Stimulated activated CD4-positive, alpha-beta T cell treated with anti-CD3 and anti-CD28 coated beads, Interleukin-1b, Interleukin-23, amount 100 ng/mL, for 1 hour (primary cell): ENCODE results near the gene SH3TC1.

Experiments used
- DNase-seq, 2 donors: peaks; one replicate each; pipeline ENCODE4 v3.0.0-alpha.2; 2020; ENCODE audit warnings: low read depth in 2 of 2

SH3TC1 gene

DNA sequence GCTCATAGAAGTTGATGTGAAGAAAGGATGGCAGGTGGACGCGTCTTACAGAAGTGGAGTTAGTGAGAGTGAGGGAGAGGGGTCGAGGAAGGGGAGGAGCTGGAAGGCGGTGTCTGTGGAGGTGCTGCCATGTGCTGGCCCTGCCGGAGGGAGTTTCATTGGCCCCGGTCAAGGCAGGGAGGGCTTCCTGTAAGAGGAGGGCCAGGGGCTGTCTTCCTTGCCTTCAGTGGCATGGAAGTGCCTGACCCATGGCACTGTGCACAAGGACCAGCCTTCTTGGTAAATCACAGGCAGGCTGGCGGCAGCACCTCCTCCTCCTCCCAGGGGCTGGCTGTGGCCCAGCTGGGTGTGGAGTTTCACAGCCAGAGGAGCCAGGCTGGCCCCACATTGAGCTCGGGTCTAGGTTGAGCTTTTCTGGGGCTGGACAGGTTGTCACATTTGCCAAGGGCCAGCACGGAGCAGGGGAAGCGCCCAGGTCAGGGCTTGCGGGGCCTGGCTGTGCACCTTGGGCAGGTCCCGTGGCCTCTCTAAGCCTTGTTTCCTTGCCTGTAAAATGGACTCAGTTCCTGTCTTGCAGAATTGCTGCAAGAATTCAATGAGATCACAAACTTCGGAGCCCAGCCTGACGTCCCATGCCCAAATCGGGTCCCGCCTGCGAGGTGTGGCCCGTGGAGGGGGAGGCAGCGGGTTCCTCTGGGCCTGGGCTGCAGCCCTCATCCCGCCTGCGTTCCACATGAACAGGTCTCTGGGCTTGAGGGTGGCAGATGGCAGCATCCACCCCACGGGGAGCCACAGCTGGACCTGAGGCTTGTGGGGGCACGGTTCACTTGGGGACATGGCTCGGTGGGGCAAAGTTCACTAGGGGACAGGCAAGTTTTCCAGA, 77.5 kb downstream of the SH3TC1 start:
- DNase-seq: no peak

DNA sequence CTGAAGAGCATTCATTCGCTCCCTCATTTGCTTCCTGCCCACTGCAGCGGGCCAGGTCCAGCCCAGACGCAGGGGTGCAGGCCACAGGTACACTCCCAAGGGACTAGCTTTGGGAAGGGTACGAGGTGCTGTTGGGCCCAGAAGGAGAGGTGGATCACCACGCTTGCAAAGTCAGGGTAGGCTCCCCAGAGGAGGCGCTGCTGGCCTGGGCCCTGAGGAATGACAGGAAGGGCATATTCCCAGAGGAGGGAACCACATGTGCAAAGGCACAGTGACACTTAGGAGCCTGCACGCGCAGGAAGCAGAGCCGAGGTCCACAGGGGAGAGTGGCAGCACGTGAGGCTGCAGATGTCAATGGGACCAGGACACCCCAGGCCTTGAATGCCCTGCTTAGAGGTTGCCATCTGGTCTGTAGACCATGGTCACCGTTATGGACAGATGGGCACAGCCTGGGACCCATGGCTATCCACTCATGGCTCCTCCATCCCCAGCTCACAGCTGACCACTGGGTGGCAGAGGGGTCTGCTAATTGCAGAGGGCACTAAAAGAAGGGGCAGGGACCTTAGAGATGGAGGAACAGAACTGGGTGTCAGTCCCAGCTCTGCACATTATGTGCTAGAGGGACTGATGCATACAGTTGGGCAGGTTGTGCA, 78.4 kb downstream of the SH3TC1 start:
- DNase-seq: no peak

DNA sequence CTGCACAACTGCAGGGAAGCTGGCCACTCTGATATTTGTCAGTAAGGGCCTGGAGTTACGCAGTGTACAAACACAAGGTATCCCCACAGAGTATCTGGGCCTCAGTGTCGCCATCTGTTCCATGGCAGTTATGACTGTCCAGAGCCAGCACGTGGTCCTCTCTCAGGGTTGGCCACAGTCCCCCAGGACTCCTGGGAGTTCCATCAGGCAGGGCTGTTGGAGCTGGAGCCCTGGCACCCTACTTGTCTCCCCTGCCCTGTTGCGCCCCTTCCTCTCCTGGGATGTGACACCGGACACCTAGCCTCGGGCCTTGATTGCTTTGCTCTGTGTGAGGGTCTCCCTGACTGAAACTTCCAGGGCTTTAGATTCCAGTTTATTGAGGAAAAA, 78.9 kb downstream of the SH3TC1 start:
- no peak for DNase-seq

DNA sequence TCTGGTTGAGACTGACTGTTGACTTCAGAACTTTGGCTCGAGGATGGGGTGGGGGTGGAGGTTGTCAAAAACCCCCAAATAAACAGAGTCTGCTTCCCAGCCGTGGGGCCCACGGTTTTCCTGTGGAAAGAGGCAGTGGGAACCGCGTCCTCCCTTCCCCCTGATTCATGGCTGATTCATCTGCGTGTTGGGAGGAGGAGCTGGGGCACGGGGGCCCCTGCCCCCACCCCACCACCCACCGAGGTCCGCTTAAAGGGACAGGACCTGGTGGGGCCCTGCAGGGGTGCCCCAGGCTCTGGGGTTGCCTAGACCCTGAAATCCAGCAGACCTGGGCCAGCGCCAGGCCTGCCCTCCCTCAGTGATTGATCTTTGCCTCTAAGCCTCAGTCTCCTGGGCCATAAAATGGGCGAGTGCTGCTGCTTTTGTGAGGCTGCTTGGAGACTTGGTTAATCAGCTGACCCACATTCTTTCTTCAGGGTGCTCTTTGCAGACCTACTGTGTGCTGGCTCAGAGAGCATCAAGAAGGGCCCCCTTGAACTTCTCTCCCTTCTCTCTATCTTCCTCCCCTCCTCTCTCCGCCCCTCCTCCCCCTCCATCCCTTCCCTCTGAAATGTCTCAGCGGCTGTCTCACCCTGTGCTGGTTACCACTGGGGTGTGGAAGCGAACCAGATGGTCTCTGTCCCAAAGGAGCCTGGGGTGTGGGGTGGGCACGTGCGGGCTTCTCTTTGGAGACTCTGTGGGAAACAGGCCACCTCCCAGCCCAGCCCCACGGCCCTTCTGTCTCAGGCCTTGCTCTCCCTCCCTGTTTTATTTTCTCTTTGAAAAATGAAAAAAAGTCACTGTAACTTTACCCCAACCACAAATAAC, 79.6 kb downstream of the SH3TC1 start:
- DNase-seq: no peak

DNA sequence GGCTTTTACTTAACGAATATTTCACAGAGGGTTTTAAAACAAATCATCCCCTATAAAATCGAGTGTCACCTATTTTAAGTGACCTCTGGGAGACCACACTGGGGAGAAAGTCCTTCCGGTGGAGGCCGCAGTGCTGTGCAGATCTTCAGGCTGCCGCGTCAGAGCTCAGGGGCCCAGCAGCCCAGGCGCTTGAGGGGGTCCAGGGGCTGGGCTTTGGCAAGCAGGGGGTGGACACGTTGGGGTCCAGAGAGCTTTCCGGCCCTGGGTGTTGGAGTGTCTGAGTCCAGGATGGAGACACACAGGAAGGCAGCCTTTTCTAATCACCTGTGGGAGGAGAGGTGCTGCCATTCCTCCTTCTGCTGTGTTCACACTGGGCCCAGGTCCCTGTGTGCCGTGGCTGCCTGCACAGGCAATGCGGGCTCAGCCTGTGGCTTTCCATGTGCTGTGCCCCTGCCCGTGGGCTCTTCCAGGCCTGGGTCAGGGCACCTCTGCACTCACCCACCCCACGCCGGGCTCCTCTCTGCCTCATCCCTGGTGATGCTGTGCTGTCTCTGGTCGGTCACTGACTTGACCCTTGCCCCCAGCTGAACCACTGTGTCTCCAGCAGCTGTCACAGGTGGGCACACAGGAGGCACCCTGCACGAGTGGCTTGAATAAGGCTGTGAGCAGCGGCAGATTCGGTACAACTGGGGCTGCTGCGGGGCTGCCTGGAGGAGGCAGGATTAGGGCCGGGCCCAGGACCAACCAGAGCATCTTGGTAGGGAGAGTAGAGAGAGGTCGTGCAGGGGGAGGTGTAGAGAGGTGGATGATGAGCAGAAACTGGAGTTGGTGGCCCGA, 80.4 kb downstream of the SH3TC1 start:
- no peak for DNase-seq

DNA sequence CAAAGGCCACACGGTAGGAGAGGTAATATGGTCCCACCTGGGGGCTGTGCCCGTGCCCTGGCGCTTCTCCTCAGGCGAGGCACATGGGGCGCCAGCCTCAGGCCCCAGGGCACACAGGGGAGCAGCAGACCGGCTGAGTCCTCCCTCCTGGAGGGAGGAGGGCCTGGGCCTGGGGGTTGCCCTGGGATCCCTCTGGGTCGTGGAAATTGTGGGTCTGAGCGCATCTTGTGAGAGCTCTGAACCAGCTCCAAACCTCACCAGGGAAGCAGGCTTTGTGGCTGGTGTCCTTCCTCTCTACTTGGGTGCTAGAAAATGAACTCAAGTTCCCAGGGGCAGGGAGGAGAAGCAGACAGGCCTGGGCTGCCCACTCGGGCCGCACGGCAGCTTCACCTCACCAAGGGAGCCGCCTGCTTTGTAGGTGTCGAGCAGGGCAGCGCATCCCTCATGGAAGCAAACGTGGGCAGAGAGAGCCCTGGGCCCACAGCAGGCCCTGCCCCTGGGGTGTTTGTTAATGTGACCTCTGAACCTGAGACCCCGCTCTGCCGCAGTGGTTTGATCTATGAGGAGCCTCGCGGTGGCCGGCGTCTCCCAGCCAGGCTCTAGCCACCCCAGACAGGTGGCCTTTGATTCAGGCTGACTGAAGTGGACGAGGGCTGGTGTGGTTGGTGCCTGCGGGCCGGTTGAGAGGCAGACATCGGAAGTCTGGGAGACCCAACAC, 81.2 kb downstream of the SH3TC1 start:
- DNase-seq: no peak

DNA sequence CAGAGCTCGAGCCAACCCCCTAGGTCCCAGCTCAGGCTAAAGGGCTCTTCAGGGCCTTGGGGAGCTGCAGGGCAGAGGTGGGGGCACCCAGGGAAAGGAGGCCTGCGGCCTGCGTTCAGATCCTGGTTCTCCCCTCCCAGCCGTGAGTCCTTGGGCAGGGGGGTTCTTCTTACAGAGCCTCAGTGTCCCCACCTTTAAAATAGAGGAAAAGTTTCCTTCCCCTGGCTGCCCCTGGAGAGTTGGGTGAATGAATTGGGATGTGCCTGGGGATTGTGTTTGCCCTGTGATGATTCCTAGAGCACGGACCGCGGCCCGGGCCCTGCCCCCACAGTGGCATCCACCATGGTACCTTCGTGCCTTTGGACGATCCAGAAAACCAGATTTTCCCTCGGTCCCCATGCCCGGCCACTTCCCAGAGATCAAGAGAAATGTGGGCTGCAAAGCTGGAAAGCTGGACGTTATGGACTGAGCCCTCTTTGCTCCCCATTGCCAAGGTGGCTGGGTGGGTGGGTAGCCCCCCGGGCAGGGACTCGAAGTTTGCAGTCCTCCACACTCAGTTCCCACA, 81.9 kb downstream of the SH3TC1 start:
- DNase-seq: no peak

DNA sequence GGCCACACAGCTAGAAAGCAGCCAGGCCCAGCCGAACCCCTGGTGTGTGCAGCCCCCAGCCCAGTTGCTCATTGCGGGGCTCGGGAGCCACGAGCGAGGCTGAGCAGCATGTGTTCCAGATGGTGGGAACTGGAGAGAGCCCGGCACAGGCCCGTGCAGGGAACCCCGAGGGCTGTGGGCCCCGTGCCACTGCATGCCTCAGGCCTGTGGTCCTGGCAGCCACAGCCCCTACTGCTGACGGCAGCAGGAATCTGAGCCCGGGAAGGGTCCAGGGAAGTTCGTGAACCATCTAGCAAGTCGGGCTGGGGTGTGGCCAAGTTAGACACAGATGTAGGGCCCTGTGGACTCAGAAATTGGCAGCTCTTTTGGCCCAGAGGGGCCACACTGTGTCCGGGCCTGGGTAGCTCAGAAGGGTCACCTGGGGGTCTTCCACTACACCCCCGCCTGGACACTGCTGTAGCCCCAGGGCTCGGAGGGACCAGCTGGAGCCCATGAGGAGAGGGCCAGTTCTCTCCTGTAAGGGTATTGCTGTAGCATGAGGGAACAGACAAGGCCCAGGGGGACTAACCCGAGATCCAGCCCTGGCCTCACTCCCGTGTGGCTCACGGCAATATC, 82.5 kb downstream of the SH3TC1 start:
- DNase-seq: no peak

DNA sequence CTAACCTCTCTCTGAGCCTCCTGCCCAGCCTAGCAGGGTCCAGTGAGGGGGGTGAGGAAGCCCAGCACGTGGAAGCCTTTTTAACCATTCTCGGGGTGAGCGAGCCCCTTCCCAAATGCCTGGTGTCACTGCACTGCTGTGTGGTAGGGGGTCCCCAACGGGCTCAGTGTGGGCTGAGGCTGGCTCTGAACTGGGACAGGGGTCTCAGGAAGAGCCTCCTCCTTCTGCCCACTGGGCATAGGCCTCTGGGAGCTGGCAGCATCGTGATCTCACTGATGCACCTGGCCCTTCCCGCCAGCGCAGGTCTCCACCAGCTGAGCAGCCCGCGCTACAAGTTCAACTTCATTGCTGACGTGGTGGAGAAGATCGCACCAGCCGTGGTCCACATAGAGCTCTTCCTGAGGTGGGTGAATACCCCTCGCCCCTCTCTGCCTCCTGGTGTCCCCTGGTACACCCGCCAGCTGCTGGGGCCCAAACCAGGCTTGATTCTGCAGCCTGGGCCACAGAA, 83.1 kb downstream of the SH3TC1 start:
- no peak for DNase-seq

DNA sequence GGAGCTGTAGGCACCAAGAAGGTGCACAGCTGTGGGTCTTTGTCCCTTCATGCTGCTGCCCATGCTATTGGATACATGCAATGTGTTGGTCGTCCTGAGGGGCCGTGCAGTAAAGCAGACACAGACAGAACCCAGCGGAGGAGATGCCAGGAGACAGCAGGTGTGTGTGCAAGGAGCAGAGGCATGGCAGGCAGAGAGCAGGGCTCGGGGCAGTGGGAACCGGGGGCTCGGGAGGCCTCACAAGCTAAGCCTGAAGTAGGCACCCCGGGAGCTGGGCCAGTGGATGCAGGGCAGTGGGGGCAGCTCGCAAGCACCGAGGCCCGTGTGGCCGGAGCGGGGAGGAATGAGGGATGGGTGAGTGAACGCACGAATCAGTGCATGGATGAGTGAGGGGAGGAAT, 83.7 kb downstream of the SH3TC1 start:
- DNase-seq: no peak

DNA sequence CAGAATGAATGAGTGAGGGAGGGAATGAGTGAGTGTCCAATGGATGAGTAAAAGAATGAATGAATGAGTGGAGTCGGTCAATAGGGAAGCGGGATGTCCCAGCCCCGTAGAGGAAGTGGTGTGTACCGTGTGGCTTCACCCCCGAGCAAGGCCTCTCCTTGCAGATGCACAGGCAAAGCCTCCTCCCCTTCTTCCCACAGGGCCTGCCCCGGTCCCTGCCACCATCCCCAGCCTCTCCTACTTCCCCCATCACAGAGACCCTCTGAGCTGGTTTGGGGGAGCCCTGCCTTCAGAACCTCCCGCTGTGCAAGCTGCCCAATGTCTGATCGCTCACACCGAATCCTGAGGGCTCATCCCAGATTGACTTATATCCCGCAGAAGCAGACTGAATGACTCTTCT, 84.1 kb downstream of the SH3TC1 start:
- no peak for DNase-seq

DNA sequence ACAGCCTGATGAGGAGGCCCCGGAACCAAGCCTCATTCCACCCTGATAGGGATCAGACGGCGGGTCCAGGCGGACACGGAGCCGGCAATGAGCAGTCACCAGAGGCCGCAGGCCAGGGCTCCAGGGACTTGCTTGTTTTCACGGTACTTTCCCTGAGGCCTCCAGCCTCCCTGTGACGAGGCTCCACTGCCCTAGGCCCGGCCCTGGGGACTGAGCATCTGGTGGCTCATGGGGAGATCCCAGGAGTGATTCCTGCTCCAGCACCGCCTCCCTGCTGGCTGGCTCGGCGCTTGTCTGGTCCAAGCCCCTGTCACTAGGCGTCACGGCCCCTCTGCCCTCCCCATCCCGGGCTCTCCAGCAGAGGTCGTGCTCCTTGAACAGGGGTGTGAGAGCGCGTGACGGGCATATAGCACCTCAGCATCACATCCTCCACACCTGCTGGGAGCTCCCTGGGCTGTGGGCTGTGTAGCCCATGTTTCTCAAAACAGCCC, 84.6 kb downstream of the SH3TC1 start:
- DNase-seq: no peak

DNA sequence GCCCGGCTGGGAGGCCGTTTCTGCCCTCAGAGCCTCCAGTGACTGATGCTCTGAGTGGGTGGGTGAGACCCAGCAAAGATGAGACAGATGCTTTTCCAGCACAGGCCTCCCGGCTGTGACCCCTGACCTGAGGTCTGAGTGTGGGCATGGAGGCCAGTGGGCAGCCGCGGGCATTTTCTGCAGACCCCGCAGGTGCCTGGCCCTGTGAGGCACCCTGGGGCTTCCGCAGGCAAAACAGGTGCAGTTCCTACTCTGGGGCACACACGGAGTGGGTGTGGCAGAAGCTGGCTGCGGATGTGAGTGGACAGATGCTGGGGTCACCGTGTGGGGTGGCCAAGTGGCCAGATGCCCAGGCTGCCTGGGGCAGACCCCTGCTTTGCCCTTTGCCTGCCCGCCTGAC, 85.3 kb downstream of the SH3TC1 start:
- DNase-seq: no peak

DNA sequence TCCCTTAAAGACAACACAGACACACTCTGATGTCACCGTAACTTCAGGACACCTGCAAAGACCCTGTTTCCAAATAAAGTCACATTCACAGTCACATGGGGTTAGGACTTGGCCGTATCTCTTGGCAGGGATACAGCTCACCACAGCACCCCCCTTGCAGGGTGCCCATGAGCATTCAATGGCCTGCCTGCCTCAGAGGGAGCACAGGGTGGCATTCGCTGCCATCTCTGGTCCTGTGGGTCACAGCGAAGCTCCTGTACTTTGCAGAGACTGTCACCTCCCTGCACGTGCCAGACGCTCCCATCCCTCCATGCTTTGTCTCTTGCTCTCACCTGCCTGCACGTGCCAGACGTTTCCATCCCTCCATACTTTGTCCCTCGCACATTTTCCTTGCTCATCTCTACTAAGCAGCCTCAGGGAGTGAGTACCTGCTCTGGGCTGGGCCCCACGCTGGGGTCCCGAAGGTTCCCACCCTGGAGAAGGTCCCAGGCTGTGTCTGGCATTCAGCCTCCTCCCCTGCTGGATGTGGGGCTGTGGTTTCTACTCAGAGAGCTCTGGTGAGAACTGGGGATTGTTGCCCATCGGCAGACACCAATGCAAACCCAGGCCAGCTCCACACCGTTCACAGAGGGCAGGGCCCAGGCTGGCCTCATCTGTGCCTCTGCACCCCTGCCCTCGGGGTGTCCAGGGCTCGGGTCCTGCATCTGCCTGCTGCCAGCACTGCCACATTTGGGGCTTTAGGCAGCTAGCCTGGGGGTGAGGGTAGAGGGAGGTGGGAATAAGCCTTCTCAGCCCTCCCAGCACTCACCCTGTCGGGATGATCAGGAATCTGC, 86.3 kb downstream of the SH3TC1 start:
- no peak for DNase-seq

DNA sequence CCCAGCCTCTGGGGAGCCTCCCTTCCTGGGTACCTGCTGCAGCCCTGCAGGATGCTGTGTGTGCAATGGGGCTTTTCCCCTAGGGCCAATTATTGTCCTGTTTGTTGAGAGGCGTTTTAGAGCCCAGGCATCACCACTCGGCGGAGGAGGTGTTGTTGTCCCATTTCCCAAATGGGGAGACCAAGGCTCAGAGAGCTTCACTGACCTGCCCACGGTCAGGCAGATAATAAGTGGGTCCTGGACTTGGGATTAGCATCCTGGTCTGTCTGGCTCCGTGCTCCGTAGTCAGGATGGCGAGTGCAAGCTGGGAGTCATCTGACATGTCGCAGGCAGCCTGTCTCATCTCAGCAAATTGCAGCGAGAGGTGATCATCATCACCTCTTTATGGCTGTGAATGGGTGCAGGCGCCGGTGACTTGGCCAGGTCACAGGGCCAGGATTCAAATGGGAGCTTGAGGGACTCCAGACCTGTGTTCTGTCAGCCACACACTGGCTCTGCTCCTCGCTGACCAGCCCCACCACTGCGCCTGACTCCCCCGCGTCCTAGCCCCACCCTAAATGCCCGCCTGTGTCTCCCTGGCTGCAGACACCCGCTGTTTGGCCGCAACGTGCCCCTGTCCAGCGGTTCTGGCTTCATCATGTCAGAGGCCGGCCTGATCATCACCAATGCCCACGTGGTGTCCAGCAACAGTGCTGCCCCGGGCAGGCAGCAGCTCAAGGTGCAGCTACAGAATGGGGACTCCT, 87.1 kb downstream of the SH3TC1 start:
- DNase-seq: no peak

DNA sequence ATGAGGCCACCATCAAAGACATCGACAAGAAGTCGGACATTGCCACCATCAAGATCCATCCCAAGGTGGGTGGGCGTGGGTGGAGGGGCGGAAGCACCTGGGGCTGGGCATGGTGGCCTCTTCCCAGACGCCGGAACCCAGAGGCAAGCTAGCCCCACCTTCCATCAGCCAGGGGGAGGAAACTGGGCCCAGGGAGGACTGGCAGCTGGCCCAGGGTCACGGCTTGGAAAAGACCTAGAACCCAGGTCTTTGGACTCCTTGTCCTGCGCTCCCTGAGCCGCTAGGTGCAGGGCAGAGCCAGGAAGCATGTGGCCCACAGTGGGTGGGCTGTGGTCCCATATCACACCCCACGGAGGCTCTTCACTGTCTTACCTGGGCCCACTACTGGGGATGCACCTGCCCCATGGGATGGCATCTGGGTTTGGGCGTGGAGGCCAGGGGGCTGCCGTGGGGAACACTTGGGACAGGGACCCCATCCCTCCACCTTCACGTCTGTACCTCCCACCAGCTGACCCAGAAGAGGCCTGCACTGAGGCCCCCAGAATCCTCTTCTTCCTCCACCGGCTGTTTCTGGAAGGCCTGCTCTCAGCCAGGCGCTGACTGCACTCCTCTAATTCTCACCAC, 87.7 kb downstream of the SH3TC1 start:
- no peak for DNase-seq
